Measurements from ENCODE around the gene TMEM229B. TPM values are rescaled to one million over a fixed set of nuclear protein-coding genes. Genes with fewer than 3 reads are reported as not detected.

TMEM229B gene
- polyA plus RNA-seq, 1 donor: 11.9 TPM

DNA sequence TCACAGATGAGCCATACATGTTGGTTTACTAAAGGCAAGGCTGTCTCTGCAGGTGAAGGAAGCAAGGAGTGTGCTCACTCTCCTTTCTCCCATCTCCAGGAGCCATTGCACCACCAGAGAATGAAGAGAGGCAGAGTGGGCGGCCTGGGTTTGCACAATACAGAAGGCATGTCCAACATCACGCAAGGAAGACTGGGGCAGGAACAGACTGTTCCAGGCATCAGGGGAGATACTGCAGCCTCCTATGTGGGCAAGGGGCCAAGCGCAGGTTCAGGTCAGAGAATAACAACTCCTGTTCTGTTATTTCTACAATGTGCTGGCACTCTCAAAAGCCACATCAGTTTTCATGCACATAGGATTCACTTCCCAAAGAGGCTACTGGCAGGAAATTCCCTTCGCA, 1.7 kb upstream of the TMEM229B start:
- Histone ChIP-seq H3K9me3 (ENCODE audit: control insufficient read depth, low read depth, low read length) (peaks cover 9% of the 10 kb centered on the region), H3K36me3 (ENCODE audit: control insufficient read depth, insufficient read depth, low read length) (peaks cover 11% of the 10 kb centered on the region), H3K4me1 (ENCODE audit: control insufficient read depth, insufficient read depth, low read length) (no peaks in the 10 kb centered on the region), H3K27me3 (ENCODE audit: control insufficient read depth, insufficient read depth, low read length) (no peaks in the 10 kb centered on the region), H3K4me3 (ENCODE audit: low read length) (no peak overlapping the region), H3K27ac (ENCODE audit: low read length) (no peak overlapping the region)
- no peak for DNase-seq
- 100% methylated on average over 1 of the region's 4 CpGs for WGBS (ENCODE audit: insufficient coverage, low lambda C conversion rate)

GRCh38 chr14:67487332-67487731, 1.2 kb downstream of the TMEM229B start:
- no peak for DNase-seq
- 100% methylated on average over 1 of the region's 4 CpGs for WGBS (ENCODE audit: insufficient coverage, low lambda C conversion rate)
- Histone ChIP-seq H3K36me3 (ENCODE audit: control insufficient read depth, insufficient read depth, low read length) (peaks cover 20% of the 10 kb centered on the region), H3K4me1 (ENCODE audit: control insufficient read depth, insufficient read depth, low read length) (peaks cover 4% of the 10 kb centered on the region), H3K27ac (ENCODE audit: low read length) (no peak overlapping the region), H3K4me3 (ENCODE audit: low read length) (no peak overlapping the region), H3K9me3 (ENCODE audit: control insufficient read depth, low read depth, low read length) (no peaks in the 10 kb centered on the region), H3K27me3 (ENCODE audit: control insufficient read depth, insufficient read depth, low read length) (no peaks in the 10 kb centered on the region)

DNA sequence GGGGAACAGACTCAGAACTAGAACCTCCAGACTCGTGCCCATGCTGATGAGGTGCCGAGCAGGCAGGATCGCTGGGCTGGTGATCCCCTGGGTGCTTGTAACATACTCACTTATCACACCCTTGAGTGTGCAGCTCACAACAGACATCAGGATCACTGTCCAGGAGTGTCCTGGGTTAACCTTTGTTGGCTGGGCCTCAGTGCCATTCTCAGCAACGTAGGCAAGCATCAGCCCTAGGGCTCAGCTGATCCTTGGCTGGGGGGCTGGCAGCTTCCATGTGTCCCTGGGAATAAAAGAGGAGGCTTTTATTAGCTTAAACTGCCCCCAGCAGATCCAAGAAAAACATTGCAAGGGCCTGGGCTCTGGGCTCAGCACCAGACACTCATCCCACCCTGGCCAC, 1.6 kb downstream of the TMEM229B start:
- Histone ChIP-seq H3K9me3 (ENCODE audit: control insufficient read depth, low read depth, low read length) (no peaks in the 10 kb centered on the region), H3K27me3 (ENCODE audit: control insufficient read depth, insufficient read depth, low read length) (no peaks in the 10 kb centered on the region), H3K36me3 (ENCODE audit: control insufficient read depth, insufficient read depth, low read length) (peaks cover 21% of the 10 kb centered on the region), H3K4me1 (ENCODE audit: control insufficient read depth, insufficient read depth, low read length) (peaks cover 4% of the 10 kb centered on the region), H3K4me3 (ENCODE audit: low read length) (no peak overlapping the region), H3K27ac (ENCODE audit: low read length) (no peak overlapping the region)
- no CpG with 5 or more reads among the region's 4 CpGs for WGBS (ENCODE audit: insufficient coverage, low lambda C conversion rate)
- no peak for DNase-seq

- DNase-seq: no peak
- no CpG with 5 or more reads among the region's 4 CpGs for WGBS (ENCODE audit: insufficient coverage, low lambda C conversion rate)
- Histone ChIP-seq H3K36me3 (ENCODE audit: control insufficient read depth, insufficient read depth, low read length) (peaks cover 23% of the 10 kb centered on the region), H3K27me3 (ENCODE audit: control insufficient read depth, insufficient read depth, low read length) (no peaks in the 10 kb centered on the region), H3K9me3 (ENCODE audit: control insufficient read depth, low read depth, low read length) (no peaks in the 10 kb centered on the region), H3K27ac (ENCODE audit: low read length) (no peak overlapping the region), H3K4me1 (ENCODE audit: control insufficient read depth, insufficient read depth, low read length) (peaks cover 4% of the 10 kb centered on the region), H3K4me3 (ENCODE audit: low read length) (no peak overlapping the region)
Measured at GRCh38 chr14:67485501-67486095, 2.9 kb downstream of the TMEM229B start.

DNA sequence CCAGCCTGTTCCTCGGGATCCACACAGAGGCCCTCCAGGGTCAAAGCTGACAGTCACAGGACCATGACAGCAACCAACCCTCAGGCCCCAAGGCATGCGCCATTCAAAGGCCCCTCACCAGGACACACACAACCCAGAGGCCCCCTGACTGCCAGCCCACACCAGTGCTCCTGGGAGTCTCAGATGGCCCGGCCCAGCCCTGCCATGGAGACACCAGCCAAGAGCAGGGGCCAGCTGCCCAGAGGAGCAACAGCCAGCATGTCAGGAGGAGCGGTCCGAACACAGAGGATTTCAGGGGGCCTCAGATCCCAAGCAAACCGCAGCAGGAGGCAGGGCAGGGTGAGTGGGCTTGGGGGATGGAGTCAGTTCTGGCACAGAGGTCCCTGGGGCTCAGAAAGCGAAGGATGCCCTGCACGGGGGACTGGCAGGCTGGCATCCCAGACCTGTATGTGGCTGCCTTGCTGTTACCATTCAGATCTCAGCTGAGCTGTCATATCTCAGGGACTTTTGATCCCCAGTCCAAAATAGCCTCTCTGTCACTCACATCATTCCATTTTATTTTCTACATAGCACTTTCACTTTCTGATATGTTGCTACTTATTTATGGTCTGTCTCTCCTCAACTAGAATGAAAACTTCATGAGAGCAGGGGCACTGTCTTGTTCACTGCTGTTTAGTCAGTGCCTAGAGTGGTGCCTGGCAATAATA, 4.8 kb downstream of the TMEM229B start:
- Histone ChIP-seq H3K4me1 (ENCODE audit: control insufficient read depth, insufficient read depth, low read length) (peaks cover 4% of the 10 kb centered on the region), H3K9me3 (ENCODE audit: control insufficient read depth, low read depth, low read length) (no peaks in the 10 kb centered on the region), H3K27ac (ENCODE audit: low read length) (no peak overlapping the region), H3K4me3 (ENCODE audit: low read length) (no peak overlapping the region), H3K36me3 (ENCODE audit: control insufficient read depth, insufficient read depth, low read length) (peaks cover 23% of the 10 kb centered on the region), H3K27me3 (ENCODE audit: control insufficient read depth, insufficient read depth, low read length) (no peaks in the 10 kb centered on the region)
- no CpG with 5 or more reads among the region's 8 CpGs for WGBS (ENCODE audit: insufficient coverage, low lambda C conversion rate)
- peak in 1 of 2 donors; percentile 41 for DNase-seq

DNA sequence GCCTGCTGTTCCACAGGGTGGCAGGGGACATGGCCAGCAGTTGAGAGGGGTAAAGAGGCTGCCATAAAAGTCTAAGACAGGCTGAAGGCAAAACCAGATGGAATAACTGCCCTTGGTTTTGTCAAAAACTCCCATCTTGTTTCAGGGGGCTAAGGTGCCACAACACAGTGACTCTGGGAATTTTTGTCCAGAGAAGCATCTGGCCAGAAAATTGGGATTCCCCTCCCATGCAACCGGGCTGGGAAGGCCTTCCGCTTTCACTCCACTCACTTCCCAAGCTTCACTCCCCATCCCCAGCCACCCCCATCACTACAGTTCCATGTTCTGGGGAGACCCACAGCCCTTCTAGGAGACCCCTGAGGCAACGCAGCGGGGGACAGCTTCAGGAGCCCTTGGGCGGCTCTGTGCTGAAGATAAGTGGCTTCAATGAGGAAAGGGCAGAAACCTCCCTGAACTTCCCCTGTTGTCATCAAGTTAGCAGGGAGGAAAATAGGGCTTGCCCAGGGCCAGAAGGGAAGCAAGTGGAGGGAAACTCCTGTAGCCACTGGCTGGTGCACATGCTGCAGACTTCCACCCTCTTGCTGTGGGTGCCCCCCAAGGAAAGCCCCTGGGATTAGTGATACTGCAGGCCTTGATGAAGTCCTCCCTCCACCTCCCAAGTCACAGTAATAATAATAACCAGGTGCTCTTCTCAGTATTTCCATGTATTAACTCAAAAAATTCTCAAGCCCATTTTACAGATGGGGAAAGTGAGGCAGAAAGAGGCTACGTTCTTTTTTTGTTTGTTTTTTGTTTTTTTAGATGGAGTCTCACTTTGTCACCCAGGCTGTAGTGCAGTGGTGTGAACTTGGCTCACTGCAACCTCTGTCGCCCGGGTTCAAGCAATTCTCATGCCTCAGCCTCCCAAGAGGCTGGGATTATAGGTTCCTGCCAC, 6.0 kb downstream of the TMEM229B start:
- no CpG with 5 or more reads among the region's 8 CpGs for WGBS (ENCODE audit: insufficient coverage, low lambda C conversion rate)
- peaks cover 9% of the 10 kb centered on the region for H3K4me1 ChIP-seq (ENCODE audit: control insufficient read depth, insufficient read depth, low read length)
- no peak for DNase-seq

DNA sequence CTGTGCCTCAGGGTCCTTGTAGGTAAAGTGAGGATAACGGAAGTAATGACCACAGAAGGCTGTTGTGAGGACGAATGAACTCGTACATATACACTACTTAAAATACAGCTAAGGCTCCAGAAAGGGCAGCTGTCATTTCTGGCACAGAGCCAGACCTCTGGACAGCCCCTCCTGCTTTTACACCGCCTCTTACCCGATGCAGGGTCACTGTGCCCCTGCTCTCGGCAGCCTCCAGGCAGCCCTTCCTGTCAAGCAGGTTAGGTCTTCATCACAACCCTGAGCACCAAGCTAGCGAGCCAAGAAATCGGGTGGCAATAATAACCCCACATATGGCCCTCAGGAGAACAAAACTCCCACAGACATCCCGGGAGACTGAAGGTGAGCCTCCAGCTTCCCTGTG, 8.5 kb downstream of the TMEM229B start:
- peak in 1 of 2 donors; percentile 29 for DNase-seq
- H3K27ac ChIP-seq (ENCODE audit: low read length): no peak overlapping the region
- WGBS (ENCODE audit: insufficient coverage, low lambda C conversion rate): no CpG with 5 or more reads among the region's 9 CpGs

More for the DNA sequence above, 6.0 kb downstream of the TMEM229B start:
- H3K4me3 ChIP-seq (ENCODE audit: low read length): no peak overlapping the region
- no peaks in the 10 kb centered on the region for H3K27me3 ChIP-seq (ENCODE audit: control insufficient read depth, insufficient read depth, low read length)
- H3K9me3 ChIP-seq (ENCODE audit: control insufficient read depth, low read depth, low read length): no peaks in the 10 kb centered on the region
- H3K27ac ChIP-seq (ENCODE audit: low read length): no peak overlapping the region
- H3K36me3 ChIP-seq (ENCODE audit: control insufficient read depth, insufficient read depth, low read length): peaks cover 23% of the 10 kb centered on the region

GRCh38 chr14:67478800-67479084, 9.8 kb downstream of the TMEM229B start:
- Histone ChIP-seq H3K4me3 (ENCODE audit: low read length) (no peak overlapping the region), H3K36me3 (ENCODE audit: control insufficient read depth, insufficient read depth, low read length) (peaks cover 15% of the 10 kb centered on the region), H3K4me1 (ENCODE audit: control insufficient read depth, insufficient read depth, low read length) (peaks cover 9% of the 10 kb centered on the region), H3K27me3 (ENCODE audit: control insufficient read depth, insufficient read depth, low read length) (no peaks in the 10 kb centered on the region), H3K9me3 (ENCODE audit: control insufficient read depth, low read depth, low read length) (peaks cover 1% of the 10 kb centered on the region), H3K27ac (ENCODE audit: low read length) (no peak overlapping the region)
- no peak for DNase-seq
- WGBS (ENCODE audit: insufficient coverage, low lambda C conversion rate): 80% methylated on average over 1 of the region's 2 CpGs

More for the DNA sequence above, 8.5 kb downstream of the TMEM229B start:
- no peaks in the 10 kb centered on the region for H3K9me3 ChIP-seq (ENCODE audit: control insufficient read depth, low read depth, low read length)
- H3K4me1 ChIP-seq (ENCODE audit: control insufficient read depth, insufficient read depth, low read length): peaks cover 9% of the 10 kb centered on the region
- no peaks in the 10 kb centered on the region for H3K27me3 ChIP-seq (ENCODE audit: control insufficient read depth, insufficient read depth, low read length)
- H3K36me3 ChIP-seq (ENCODE audit: control insufficient read depth, insufficient read depth, low read length): peaks cover 15% of the 10 kb centered on the region
- no peak overlapping the region for H3K4me3 ChIP-seq (ENCODE audit: low read length)

- no peak for DNase-seq
- no peak overlapping the region for H3K4me3 ChIP-seq (ENCODE audit: low read length)
- no peaks in the 10 kb centered on the region for H3K27me3 ChIP-seq (ENCODE audit: control insufficient read depth, insufficient read depth, low read length)
- H3K4me1 ChIP-seq (ENCODE audit: control insufficient read depth, insufficient read depth, low read length): peaks cover 5% of the 10 kb centered on the region
- no CpG with 5 or more reads among the region's 11 CpGs for WGBS (ENCODE audit: insufficient coverage, low lambda C conversion rate)
- H3K27ac ChIP-seq (ENCODE audit: low read length): no peak overlapping the region
- H3K36me3 ChIP-seq (ENCODE audit: control insufficient read depth, insufficient read depth, low read length): peaks cover 15% of the 10 kb centered on the region
- H3K9me3 ChIP-seq (ENCODE audit: control insufficient read depth, low read depth, low read length): peaks cover 6% of the 10 kb centered on the region
Measured at GRCh38 chr14:67477926-67478799, 10.4 kb downstream of the TMEM229B start.

DNA sequence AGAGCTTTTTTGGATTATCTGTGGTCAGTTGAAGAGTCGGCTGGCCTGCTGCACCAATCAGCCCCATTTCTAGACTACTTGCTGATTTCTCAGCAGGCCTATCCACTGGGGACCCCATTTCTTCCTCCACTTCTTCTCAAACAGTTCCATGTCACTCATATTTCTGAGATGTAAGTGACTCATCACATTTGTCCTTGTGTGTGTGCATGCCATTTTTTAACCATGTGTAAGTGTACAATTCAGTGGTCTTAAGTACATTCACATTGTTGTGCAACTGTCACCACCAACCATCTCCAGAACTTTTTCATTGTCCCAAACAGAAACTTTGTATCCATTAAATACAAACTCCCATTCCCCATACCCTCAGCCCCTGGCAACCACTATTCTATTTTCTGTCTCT, 14.2 kb downstream of the TMEM229B start:
- DNase-seq: no peak
- H3K4me3 ChIP-seq (ENCODE audit: low read length): no peak overlapping the region
- H3K4me1 ChIP-seq (ENCODE audit: control insufficient read depth, insufficient read depth, low read length): peaks cover 5% of the 10 kb centered on the region
- no CpG with 5 or more reads among the region's 1 CpG for WGBS (ENCODE audit: insufficient coverage, low lambda C conversion rate)
- peaks cover 11% of the 10 kb centered on the region for H3K36me3 ChIP-seq (ENCODE audit: control insufficient read depth, insufficient read depth, low read length)
- no peaks in the 10 kb centered on the region for H3K27me3 ChIP-seq (ENCODE audit: control insufficient read depth, insufficient read depth, low read length)
- H3K9me3 ChIP-seq (ENCODE audit: control insufficient read depth, low read depth, low read length): peaks cover 6% of the 10 kb centered on the region
- H3K27ac ChIP-seq (ENCODE audit: low read length): no peak overlapping the region
